SK-N-SH (cell line): ENCODE data around the gene NFX1. TPM values are rescaled to one million over a fixed set of nuclear protein-coding genes. Genes with fewer than 3 reads are reported as not detected.

ENCODE experiments used
- CTCF ChIA-PET: fragments of 300-600, 350-600 bp; formaldehyde crosslinking; extraction: SDS; loops from one replicate; lab custom pipeline; 2021; lab: Yijun Ruan, JAX
- POLR2A ChIA-PET: fragments of 350-600 bp; sonication (Branson Sonifier 250); formaldehyde crosslinking; extraction: SDS; loops from one replicate; lab custom pipeline; 2020; ENCODE audit warnings: antibody characterized with exemption, inconsistent platforms; lab: Yijun Ruan, JAX
- DNase-seq: peaks from one replicate; pipeline ENCODE4 v3.0.0; 2012
- H2AFZ ChIP-seq: fragments of 200-600 bp; sonication (generic); 2 replicates; pipeline ENCODE4 v1.8.1; 2016; ENCODE audit warnings: antibody characterized with exemption, mild to moderate bottlenecking, low read depth
- H3F3A ChIP-seq: fragments of 200-600 bp; sonication (generic); replicated peaks from 2 replicates; pipeline ENCODE3; 2016; ENCODE audit warnings: antibody characterized with exemption, mild to moderate bottlenecking; ENCODE audit not compliant: insufficient read depth
- H3K27ac ChIP-seq, 2 experiments: fragments of 200-500 bp in 1 of 2; fragments of 200-600 bp in 1 of 2; sonication (Bioruptor generic) in 1 of 2; sonication (generic), shearing (Covaris generic) in 1 of 2; 2 replicates each; pipeline versions ENCODE4 v1.5.1 to v1.6.1; 2014 to 2016; ENCODE audit warnings: low read depth in 2 of 2, inconsistent platforms in 1 of 2, low read length in 1 of 2, mild to moderate bottlenecking in 1 of 2, mixed read lengths in 1 of 2
- H3K27me3 ChIP-seq: fragments of 200-600 bp; sonication (generic), shearing (Covaris generic); 2 replicates; pipeline ENCODE4 v1.6.1; 2016; ENCODE audit warnings: mixed run types; ENCODE audit not compliant: insufficient read depth
- H3K36me3 ChIP-seq, 2 experiments: fragments of 200-500 bp in 1 of 2; fragments of 200-600 bp in 1 of 2; sonication (Bioruptor generic) in 1 of 2; sonication (generic) in 1 of 2; replicated peaks in 1 of 2; 2 replicates each; pipeline versions ENCODE3 to v1.5.1; 2014 to 2016; ENCODE audit warnings: low read length in 1 of 2, mild to moderate bottlenecking in 1 of 2; ENCODE audit not compliant: insufficient read depth in 2 of 2, control insufficient read depth in 1 of 2
- H3K4me1 ChIP-seq, 2 experiments: fragments of 200-500 bp in 1 of 2; fragments of 200-600 bp in 1 of 2; sonication (Bioruptor generic) in 1 of 2; sonication (generic), shearing (Covaris generic) in 1 of 2; 2 replicates each; pipeline versions ENCODE4 v1.5.1 to v1.6.1; 2014 to 2016; ENCODE audit warnings: low read depth in 1 of 2, low read length in 1 of 2, mixed run types in 1 of 2; ENCODE audit not compliant: insufficient read depth in 2 of 2, control insufficient read depth in 1 of 2
- H3K4me2 ChIP-seq: fragments of 200-600 bp; sonication (generic), shearing (Covaris generic); 2 replicates; pipeline ENCODE4 v1.6.1; 2017; ENCODE audit warnings: mixed run types
- H3K4me3 ChIP-seq, 2 experiments: fragments of 200-500 bp in 1 of 2; fragments of 200-600 bp in 1 of 2; sonication (Bioruptor generic) in 1 of 2; sonication (generic), shearing (Covaris generic) in 1 of 2; 2 replicates each; pipeline versions ENCODE4 v1.5.1 to v1.8.1; 2014 to 2016; ENCODE audit warnings: low read depth in 2 of 2, inconsistent platforms in 1 of 2, low read length in 1 of 2, mild to moderate bottlenecking in 1 of 2, mixed read lengths in 1 of 2, moderate library complexity in 1 of 2
- H3K79me2 ChIP-seq: fragments of 200-600 bp; sonication (generic); 2 replicates; pipeline ENCODE4 v1.8.1; 2017; ENCODE audit warnings: mild to moderate bottlenecking; ENCODE audit not compliant: insufficient read depth
- H3K9ac ChIP-seq: fragments of 200-600 bp; sonication (generic); 2 replicates; pipeline ENCODE4 v1.6.1; 2017; ENCODE audit warnings: mixed run types
- H3K9me2 ChIP-seq: fragments of 200-600 bp; sonication (generic); 2 replicates; pipeline ENCODE4 v1.6.1; 2017; ENCODE audit warnings: mixed run types
- H3K9me3 ChIP-seq: fragments of 200-600 bp; sonication (generic); 2 replicates; pipeline ENCODE4 v1.6.1; 2017; ENCODE audit warnings: mixed run types, mild to moderate bottlenecking, moderate library complexity
- H4K20me1 ChIP-seq: fragments of 200-600 bp; sonication (generic); 2 replicates; pipeline ENCODE4 v1.6.1; 2017; ENCODE audit warnings: mild to moderate bottlenecking, mixed run types; ENCODE audit not compliant: insufficient read depth
- ELF1 ChIP-seq: IDR thresholded peaks from 2 replicates; pipeline ENCODE4 v1.4.0; 2012
- EP300 ChIP-seq, 2 experiments: IDR thresholded peaks; 2 replicates each; pipeline versions ENCODE4 v1.4.0 to v1.6.1; 2012; ENCODE audit warnings: borderline replicate concordance in 1 of 2, low read depth in 1 of 2, low read length in 1 of 2
- EZH2phosphoT487 ChIP-seq: fragments of 200-600 bp; sonication (generic); IDR thresholded peaks from 2 replicates; pipeline ENCODE4 v1.6.1; 2017; ENCODE audit warnings: low read depth, mixed run types, mild to moderate bottlenecking, antibody characterized with exemption, moderate library complexity, borderline replicate concordance
- FOSL2 ChIP-seq: IDR thresholded peaks from 2 replicates; pipeline ENCODE4 v1.4.0; 2012; ENCODE audit warnings: low read depth, mild to moderate bottlenecking, moderate library complexity, borderline replicate concordance
- GABPA ChIP-seq: IDR thresholded peaks from 2 replicates; pipeline ENCODE4 v1.4.0; 2012; ENCODE audit warnings: low read depth, mild to moderate bottlenecking
- JUND ChIP-seq: IDR thresholded peaks from 2 replicates; pipeline ENCODE4 v1.4.0; 2012
- MEF2A ChIP-seq: IDR thresholded peaks from 2 replicates; pipeline ENCODE4 v1.4.0; 2012; ENCODE audit warnings: low read depth, borderline replicate concordance
- MXI1 ChIP-seq: IDR thresholded peaks from 2 replicates; pipeline ENCODE4 v1.6.1; 2012; ENCODE audit warnings: mild to moderate bottlenecking, low read depth, low read length, improper control_type of control experiment
- NRF1 ChIP-seq: IDR thresholded peaks from 2 replicates; pipeline ENCODE4 v1.6.1; 2012; ENCODE audit warnings: low read depth, mild to moderate bottlenecking, low read length
- POLR2AphosphoS5 ChIP-seq: IDR thresholded peaks from 2 replicates; pipeline ENCODE4 v1.6.1; 2012; ENCODE audit warnings: low read depth, low read length
- RAD21 ChIP-seq: IDR thresholded peaks from 2 replicates; pipeline ENCODE4 v1.6.1; 2012; ENCODE audit warnings: mild to moderate bottlenecking, low read length
- RXRA ChIP-seq: IDR thresholded peaks from 2 replicates; pipeline ENCODE4 v1.4.0; 2012; ENCODE audit warnings: low read depth, mild to moderate bottlenecking, borderline replicate concordance
- SIN3A ChIP-seq: IDR thresholded peaks from 2 replicates; pipeline ENCODE4 v1.6.1; 2012; ENCODE audit warnings: low read depth, mild to moderate bottlenecking, low read length, moderate library complexity, borderline replicate concordance
- SMC3 ChIP-seq: IDR thresholded peaks from 2 replicates; pipeline ENCODE4 v1.6.1; 2012; ENCODE audit warnings: low read depth, low read length, improper control_type of control experiment
- TAF1 ChIP-seq: IDR thresholded peaks from 2 replicates; pipeline ENCODE4 v1.6.1; 2012; ENCODE audit warnings: low read depth, mild to moderate bottlenecking, low read length, moderate library complexity, borderline replicate concordance
- WGBS: methylation state at CpG from one replicate; pipeline ENCODE4 v1.1.6; 2017; ENCODE audit warnings: low lambda C conversion rate; 5-methylcytosine and 5-hydroxymethylcytosine counted together
- polyA plus RNA-seq, 3 experiments: library from polyadenylated mRNA; depleted of rRNA; stranded (reverse); fragments of >200 nt; gene quantifications; 2 replicates each; pipeline ENCODE4 v1.2.3, GENCODE V29; 2012
- TF ChIP-seq, protein P1 (sequence below): fragments of 200-600 bp; sonication (generic); IDR thresholded peaks from 2 replicates; pipeline ENCODE4 v1.6.1; 2017; ENCODE audit warnings: antibody characterized with exemption, mild to moderate bottlenecking, moderate library complexity
- TF ChIP-seq, protein P2 (sequence below): IDR thresholded peaks from 2 replicates; pipeline ENCODE4 v1.4.0; 2012; ENCODE audit warnings: low read depth, borderline replicate concordance
- TF ChIP-seq, protein P3 (sequence below): IDR thresholded peaks from 2 replicates; pipeline ENCODE4; 2012
- TF ChIP-seq, protein P4 (sequence below): IDR thresholded peaks from 2 replicates; pipeline ENCODE4 v1.4.0; 2012; ENCODE audit warnings: low read depth, borderline replicate concordance

Gene NFX1
- polyA plus RNA-seq, 1 of the 3 experiments (the other 2 are of a cell fraction), result 19.6 TPM

DNA sequence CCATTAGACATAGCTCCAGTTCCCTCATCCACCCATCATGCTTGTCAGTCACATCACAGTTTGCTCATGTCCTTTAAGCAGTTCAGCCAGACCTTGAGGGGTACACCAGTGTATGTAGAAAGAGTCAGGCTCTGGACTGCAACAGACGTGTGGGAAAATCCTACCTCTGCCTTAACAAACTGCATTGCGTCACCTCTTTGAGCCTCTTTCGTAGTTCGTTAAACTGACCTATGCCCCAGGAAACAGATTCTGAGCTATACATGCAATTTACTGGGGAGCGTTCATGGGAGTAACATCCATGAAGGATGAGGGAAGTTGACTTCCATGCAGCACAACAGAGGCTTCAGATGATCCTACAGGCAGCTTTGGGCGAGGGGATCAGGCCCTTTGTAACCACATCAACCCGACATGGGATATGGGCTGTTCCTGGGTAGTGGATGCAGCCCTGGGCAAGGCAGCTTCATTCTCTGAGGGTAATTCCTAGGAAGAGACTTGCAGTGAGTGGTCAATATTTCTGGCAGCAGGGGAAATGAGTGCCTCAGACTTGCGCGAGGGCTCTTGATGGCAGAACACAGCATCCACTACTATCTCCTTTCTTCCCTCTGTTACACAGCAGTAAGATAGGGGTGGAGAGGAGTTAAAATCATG is 46.1 kb upstream of the NFX1 start (continued):
- TF ChIP-seq MEF2A (no peak), SMC3 (no peak), FOSL2 (no peak), RXRA (no peak), TAF1 (no peak), ELF1 (no peak)
- TF ChIP-seq, protein P1, sequence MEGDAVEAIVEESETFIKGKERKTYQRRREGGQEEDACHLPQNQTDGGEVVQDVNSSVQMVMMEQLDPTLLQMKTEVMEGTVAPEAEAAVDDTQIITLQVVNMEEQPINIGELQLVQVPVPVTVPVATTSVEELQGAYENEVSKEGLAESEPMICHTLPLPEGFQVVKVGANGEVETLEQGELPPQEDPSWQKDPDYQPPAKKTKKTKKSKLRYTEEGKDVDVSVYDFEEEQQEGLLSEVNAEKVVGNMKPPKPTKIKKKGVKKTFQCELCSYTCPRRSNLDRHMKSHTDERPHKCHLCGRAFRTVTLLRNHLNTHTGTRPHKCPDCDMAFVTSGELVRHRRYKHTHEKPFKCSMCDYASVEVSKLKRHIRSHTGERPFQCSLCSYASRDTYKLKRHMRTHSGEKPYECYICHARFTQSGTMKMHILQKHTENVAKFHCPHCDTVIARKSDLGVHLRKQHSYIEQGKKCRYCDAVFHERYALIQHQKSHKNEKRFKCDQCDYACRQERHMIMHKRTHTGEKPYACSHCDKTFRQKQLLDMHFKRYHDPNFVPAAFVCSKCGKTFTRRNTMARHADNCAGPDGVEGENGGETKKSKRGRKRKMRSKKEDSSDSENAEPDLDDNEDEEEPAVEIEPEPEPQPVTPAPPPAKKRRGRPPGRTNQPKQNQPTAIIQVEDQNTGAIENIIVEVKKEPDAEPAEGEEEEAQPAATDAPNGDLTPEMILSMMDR, result no peak
- TF ChIP-seq, all 33 proteins: peak for 0

DNA sequence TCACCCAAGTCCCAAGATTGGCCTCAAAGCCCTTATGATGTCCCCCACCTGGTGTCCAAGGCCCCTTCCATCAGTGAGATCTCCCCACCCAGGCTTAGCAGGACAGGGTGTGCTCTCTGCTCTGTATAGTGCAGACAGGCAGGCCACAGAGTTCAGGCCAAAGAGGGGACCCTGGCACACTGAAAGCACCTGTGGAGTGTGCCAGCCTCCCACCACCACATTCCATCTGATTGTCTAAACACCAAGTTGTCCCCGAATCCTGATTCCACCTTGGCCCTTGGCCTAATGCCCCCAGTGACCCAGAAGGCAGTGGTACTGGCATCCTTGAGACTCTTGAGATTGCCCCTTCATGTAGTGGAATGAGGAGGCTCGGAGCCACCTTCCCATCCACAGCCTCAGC is 45.0 kb upstream of the NFX1 start:
- Histone ChIP-seq H3K4me3 (no peak overlapping the region), H3K4me2 (no peak overlapping the region), H3K9me3 (no peaks in the 10 kb centered on the region), H3K9me2 (no peaks in the 10 kb centered on the region), H3K9ac (no peak overlapping the region), H3K4me1 (peaks cover 0 to 4% of the 10 kb centered on the region in 2 experiments; a peak in 1 of 4 replicates), H3K36me3 (no peaks in the 10 kb centered on the region), H2AFZ (no peak overlapping the region), H3K79me2 (no peaks in the 10 kb centered on the region), H3K27me3 (no peaks in the 10 kb centered on the region), H3F3A (no peaks in the 10 kb centered on the region), H3K27ac (no peak overlapping the region), H4K20me1 (no peaks in the 10 kb centered on the region)
- 100% methylated on average over 2 of the region's 2 CpGs for WGBS
- ChIA-PET POLR2A (no interaction called here), CTCF (interaction anchor here (0.9 kb wide), 1 partner anchor 20 kb away, joined by 3 read pairs; no protein-coding TSS in a partner anchor)
- DNase-seq, result no peak
- TF ChIP-seq GABPA (no peak), RXRA (no peak), TAF1 (no peak), NRF1 (no peak), SMC3 (no peak), EP300 (IDR thresholded peaks at IDR 0.05; ENCODE audit: borderline replicate concordance in 1 of 2, low read depth in 1 of 2, low read length in 1 of 2) (no peak), JUND (no peak)

DNA sequence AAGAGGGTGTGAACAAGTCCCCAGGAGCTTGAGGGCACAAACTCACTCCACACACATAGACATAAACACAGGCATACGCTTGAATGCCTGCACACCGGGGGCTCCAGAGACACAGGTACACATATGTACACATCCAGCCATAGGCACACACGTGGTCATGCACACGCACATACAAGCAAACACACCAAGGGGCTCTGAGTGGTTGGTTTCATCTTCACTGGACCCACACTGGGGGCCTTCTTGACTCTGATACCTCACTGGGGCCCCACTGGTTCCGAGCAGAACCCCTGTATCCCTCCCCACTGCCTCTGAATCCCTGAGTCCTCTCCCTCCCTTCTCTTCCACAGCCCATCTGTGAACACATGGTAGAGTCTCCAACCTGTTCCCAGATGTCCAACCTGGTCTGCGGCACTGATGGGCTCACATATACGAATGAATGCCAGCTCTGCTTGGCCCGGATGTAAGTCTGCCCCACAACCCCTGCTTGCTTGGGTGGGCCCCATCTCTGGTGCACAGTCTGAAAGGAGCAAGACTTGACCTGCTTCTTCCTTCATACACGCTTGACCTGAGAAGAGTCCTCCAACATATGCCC is 44.0 kb upstream of the NFX1 start:
- H2AFZ ChIP-seq, result no peak overlapping the region
- H3K36me3 ChIP-seq, result no peaks in the 10 kb centered on the region
- no peak overlapping the region for H3K9ac ChIP-seq
- CTCF ChIA-PET, result no interaction called here
- no peaks in the 10 kb centered on the region; a peak in 1 of 4 replicates for H3K4me1 ChIP-seq
- no peaks in the 10 kb centered on the region for H4K20me1 ChIP-seq
- whole genome bisulfite sequencing, result 98% methylated on average over 9 of the region's 9 CpGs
- no peak overlapping the region for H3K4me3 ChIP-seq
- POLR2A ChIA-PET, result no interaction called here
- DNase-seq, result no peak
- no peaks in the 10 kb centered on the region for H3K27me3 ChIP-seq
- peaks cover 5% of the 10 kb centered on the region for H3F3A ChIP-seq
- H3K9me3 ChIP-seq, result no peaks in the 10 kb centered on the region
- no peaks in the 10 kb centered on the region for H3K9me2 ChIP-seq
- H3K27ac ChIP-seq, result no peak overlapping the region
- no peaks in the 10 kb centered on the region for H3K79me2 ChIP-seq
- H3K4me2 ChIP-seq, result no peak overlapping the region
- TF ChIP-seq RAD21, result no peak
- TF ChIP-seq ELF1, result no peak
- no peak for TF ChIP-seq POLR2AphosphoS5
- TF ChIP-seq, protein P2, sequence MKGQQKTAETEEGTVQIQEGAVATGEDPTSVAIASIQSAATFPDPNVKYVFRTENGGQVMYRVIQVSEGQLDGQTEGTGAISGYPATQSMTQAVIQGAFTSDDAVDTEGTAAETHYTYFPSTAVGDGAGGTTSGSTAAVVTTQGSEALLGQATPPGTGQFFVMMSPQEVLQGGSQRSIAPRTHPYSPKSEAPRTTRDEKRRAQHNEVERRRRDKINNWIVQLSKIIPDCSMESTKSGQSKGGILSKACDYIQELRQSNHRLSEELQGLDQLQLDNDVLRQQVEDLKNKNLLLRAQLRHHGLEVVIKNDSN, result no peak
- no peak for TF ChIP-seq EZH2phosphoT487
- no peak for TF ChIP-seq SIN3A
- no peak for TF ChIP-seq MXI1
- TF ChIP-seq, protein P3, sequence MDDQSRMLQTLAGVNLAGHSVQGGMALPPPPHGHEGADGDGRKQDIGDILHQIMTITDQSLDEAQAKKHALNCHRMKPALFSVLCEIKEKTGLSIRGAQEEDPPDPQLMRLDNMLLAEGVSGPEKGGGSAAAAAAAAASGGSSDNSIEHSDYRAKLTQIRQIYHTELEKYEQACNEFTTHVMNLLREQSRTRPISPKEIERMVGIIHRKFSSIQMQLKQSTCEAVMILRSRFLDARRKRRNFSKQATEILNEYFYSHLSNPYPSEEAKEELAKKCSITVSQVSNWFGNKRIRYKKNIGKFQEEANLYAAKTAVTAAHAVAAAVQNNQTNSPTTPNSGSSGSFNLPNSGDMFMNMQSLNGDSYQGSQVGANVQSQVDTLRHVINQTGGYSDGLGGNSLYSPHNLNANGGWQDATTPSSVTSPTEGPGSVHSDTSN, result no peak
- no peak for TF ChIP-seq FOSL2
- TF ChIP-seq, protein P4, sequence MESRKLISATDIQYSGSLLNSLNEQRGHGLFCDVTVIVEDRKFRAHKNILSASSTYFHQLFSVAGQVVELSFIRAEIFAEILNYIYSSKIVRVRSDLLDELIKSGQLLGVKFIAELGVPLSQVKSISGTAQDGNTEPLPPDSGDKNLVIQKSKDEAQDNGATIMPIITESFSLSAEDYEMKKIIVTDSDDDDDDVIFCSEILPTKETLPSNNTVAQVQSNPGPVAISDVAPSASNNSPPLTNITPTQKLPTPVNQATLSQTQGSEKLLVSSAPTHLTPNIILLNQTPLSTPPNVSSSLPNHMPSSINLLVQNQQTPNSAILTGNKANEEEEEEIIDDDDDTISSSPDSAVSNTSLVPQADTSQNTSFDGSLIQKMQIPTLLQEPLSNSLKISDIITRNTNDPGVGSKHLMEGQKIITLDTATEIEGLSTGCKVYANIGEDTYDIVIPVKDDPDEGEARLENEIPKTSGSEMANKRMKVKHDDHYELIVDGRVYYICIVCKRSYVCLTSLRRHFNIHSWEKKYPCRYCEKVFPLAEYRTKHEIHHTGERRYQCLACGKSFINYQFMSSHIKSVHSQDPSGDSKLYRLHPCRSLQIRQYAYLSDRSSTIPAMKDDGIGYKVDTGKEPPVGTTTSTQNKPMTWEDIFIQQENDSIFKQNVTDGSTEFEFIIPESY, result no peak
- TF ChIP-seq, all 33 proteins: peak for 0
